ENCODE measurements around the gene R3HDM1. TPM values are rescaled to one million over a fixed set of nuclear protein-coding genes. Genes with fewer than 3 reads are reported as not detected.
A peak's percentile ranks its signal among the peaks of the same experiment; 100 is the strongest.

The R3HDM1 gene
- polyA plus RNA-seq, 1 experiment = 39.9 TPM

DNA sequence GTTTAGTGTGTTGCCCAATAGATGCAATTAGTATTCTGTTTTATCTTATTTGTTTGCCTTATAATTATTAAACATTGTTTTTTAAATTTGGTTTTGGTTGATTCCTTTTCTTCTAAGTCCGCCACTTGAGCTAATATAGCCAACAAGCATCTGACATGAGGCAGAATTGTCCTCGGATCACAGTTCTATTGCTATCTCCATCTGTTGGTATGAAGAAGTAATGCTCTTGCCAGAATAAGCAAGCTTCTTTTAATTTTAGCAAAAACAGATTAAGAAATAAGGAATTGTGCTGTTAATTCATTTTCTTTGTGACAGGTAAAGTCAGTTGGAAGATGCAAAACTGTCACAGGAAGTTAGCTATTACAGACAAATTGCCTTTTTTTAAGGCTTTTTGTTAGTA lies 54.3 kb downstream of the R3HDM1 start:
- Histone ChIP-seq H3K36me3 (ENCODE audit: control insufficient read depth, insufficient read depth, low read length) (no peaks in the 10 kb centered on the region), H3K4me3 (ENCODE audit: low read depth, low read length) (no peak overlapping the region), H3K27me3 (ENCODE audit: control insufficient read depth, insufficient read depth, low read length) (no peaks in the 10 kb centered on the region)
- POLR2A ChIA-PET = no interaction called here
- TF ChIP-seq, protein P1, sequence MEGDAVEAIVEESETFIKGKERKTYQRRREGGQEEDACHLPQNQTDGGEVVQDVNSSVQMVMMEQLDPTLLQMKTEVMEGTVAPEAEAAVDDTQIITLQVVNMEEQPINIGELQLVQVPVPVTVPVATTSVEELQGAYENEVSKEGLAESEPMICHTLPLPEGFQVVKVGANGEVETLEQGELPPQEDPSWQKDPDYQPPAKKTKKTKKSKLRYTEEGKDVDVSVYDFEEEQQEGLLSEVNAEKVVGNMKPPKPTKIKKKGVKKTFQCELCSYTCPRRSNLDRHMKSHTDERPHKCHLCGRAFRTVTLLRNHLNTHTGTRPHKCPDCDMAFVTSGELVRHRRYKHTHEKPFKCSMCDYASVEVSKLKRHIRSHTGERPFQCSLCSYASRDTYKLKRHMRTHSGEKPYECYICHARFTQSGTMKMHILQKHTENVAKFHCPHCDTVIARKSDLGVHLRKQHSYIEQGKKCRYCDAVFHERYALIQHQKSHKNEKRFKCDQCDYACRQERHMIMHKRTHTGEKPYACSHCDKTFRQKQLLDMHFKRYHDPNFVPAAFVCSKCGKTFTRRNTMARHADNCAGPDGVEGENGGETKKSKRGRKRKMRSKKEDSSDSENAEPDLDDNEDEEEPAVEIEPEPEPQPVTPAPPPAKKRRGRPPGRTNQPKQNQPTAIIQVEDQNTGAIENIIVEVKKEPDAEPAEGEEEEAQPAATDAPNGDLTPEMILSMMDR (IDR thresholded peaks at IDR 0.05; ENCODE audit: insufficient read depth, low read depth, low read length) = peak; percentile 33; the same call in 1 of the 2 replicates
- no peak for DNase-seq (ENCODE audit: low read depth)
- CTCF ChIA-PET = interaction anchor here (1.3 to 1.4 kb wide), 3 partner anchors 12 to 582 kb away, joined by 4 to 7 read pairs (median 5); no protein-coding TSS in a partner anchor

DNA sequence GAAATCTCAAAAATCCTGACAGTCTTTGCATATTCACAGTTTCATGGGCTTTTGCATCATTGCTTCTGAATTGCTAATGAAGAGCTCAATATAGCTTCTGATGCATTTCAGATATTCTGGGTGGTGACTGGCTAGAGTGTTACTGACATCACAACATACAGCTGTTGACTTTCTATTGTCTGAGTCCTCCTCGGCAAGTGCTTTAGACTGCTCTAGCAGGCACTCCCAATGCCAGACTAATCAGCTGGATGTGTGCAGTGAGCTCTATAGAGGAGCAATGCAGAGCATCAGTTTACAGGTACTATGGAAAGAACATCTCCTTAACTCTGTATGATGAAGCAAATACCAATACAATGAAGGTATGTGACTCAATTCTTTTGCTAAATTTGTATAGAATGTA lies 54.9 kb downstream of the R3HDM1 start:
- DNase-seq (ENCODE audit: low read depth) = no peak
- TF ChIP-seq, protein P1 (IDR thresholded peaks at IDR 0.05; ENCODE audit: insufficient read depth, low read depth, low read length) = no peak
- Histone ChIP-seq H3K4me3 (ENCODE audit: low read depth, low read length) (no peak overlapping the region), H3K27me3 (ENCODE audit: control insufficient read depth, insufficient read depth, low read length) (no peaks in the 10 kb centered on the region), H3K36me3 (ENCODE audit: control insufficient read depth, insufficient read depth, low read length) (no peaks in the 10 kb centered on the region)
- ChIA-PET CTCF (interaction anchor here (1.4 kb wide), 1 partner anchor 18 kb away, joined by 4 read pairs; no protein-coding TSS in a partner anchor), POLR2A (no interaction called here)

DNA sequence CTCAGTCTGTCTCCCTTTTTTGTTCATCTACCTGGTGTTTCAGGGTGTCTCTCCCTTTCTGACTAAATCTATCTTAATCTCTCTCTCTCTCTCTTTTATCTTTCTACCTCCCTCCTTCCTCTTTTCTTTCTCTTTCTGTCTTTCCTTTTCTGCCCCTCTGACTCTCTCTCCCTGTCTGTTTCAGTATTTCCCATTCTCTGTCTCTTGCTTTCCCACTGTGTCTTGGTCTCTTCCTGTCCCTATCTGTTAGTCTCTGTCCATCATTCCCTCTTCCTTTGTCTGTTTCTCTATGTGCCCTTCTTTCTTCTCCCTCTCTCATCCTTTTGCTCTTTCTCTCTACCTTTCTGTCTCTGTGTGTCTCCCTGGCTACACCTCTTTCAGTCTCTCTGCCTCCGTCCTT lies 56.7 kb downstream of the R3HDM1 start:
- no peak for DNase-seq (ENCODE audit: low read depth)
- TF ChIP-seq, protein P1 (IDR thresholded peaks at IDR 0.05; ENCODE audit: insufficient read depth, low read depth, low read length) = no peak
- POLR2A ChIA-PET = no interaction called here
- Histone ChIP-seq H3K27me3 (ENCODE audit: control insufficient read depth, insufficient read depth, low read length) (no peaks in the 10 kb centered on the region), H3K36me3 (ENCODE audit: control insufficient read depth, insufficient read depth, low read length) (no peaks in the 10 kb centered on the region), H3K4me3 (ENCODE audit: low read depth, low read length) (no peak overlapping the region)
- CTCF ChIA-PET = no interaction called here

DNA sequence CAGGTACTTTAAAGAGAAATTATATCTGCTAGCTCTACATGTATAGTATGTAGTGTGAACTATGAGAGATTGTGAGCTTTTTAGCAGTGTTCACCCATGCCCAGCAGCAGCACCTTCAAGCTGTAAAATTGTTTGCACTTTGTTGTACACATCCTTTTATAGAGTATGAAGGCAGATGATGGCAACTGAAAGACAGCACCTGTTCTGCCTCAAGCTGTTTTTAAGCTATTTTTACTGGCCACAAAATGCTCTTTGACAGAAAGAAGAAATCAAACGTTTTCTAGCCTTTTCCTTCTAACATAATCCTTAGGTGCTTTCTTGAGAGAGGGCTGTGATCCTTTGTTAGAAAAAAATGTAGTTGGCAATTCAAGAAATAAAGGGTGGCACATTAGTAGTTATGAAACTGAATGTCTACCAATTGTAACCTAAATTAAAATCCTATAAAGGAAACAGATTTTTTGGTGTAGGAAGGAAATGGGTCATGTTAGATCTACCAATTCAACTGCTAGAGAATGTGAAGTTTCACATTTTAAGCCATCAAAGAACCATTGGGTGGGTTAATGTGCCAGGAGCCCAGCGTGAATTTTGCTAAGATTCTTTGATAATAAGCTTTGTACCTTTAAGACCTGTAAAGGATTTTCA lies 59.5 kb downstream of the R3HDM1 start:
- TF ChIP-seq, protein P1 (IDR thresholded peaks at IDR 0.05; ENCODE audit: insufficient read depth, low read depth, low read length) = no peak
- Histone ChIP-seq H3K4me3 (ENCODE audit: low read depth, low read length) (no peak overlapping the region), H3K36me3 (ENCODE audit: control insufficient read depth, insufficient read depth, low read length) (no peaks in the 10 kb centered on the region), H3K27me3 (ENCODE audit: control insufficient read depth, insufficient read depth, low read length) (no peaks in the 10 kb centered on the region)
- ChIA-PET CTCF (interaction anchor here (0.9 to 2.2 kb wide), 2 partner anchors 13 to 603 kb away, joined by 3 to 9 read pairs; no protein-coding TSS in a partner anchor), POLR2A (no interaction called here)
- no peak for DNase-seq (ENCODE audit: low read depth)

DNA sequence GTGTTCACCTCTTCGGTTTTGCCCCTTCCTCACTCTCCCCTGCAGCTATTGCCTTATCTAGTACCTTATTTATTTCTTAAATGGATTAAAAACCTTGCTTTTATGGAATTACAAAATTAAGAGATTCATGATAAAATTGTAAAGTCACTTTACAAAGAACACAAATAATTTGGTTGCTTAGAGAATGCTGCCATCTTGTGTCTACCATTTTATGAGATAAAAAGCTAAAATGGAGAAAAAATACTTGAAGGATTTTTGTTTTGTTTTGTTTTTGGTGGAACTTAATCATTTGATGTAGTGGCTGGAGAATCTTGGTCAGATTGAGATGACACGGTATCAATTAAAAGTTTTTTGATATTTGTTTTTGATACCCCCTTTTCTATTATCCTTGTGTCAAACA lies 69.6 kb downstream of the R3HDM1 start:
- CTCF ChIA-PET = interaction anchor here (1.3 to 2.9 kb wide), 4 partner anchors 9 to 599 kb away, joined by 3 to 22 read pairs (median 4); no protein-coding TSS in a partner anchor
- no peak for DNase-seq (ENCODE audit: low read depth)
- POLR2A ChIA-PET = no interaction called here

More for the DNA sequence above, 69.6 kb downstream of the R3HDM1 start:
- no peaks in the 10 kb centered on the region for H3K36me3 ChIP-seq (ENCODE audit: control insufficient read depth, insufficient read depth, low read length)
- no peaks in the 10 kb centered on the region for H3K27me3 ChIP-seq (ENCODE audit: control insufficient read depth, insufficient read depth, low read length)
- TF ChIP-seq, protein P1 (IDR thresholded peaks at IDR 0.05; ENCODE audit: insufficient read depth, low read depth, low read length) = no peak
- H3K4me3 ChIP-seq (ENCODE audit: low read depth, low read length) = no peak overlapping the region
